Aorta (tissue), 5 donors: ENCODE measurements around the gene RNF5. TPM values are rescaled to one million over a fixed set of nuclear protein-coding genes. Genes with fewer than 3 reads are reported as not detected.

ENCODE experiments used
- ATAC-seq: fragments of 200-7000 bp; cut with Tn5 transposase; one replicate; pipeline ENCODE4 v1.9.1; 2022; ENCODE audit warnings: moderate library complexity; ENCODE audit not compliant: low FRiP score
- DNase-seq, 2 donors: peaks; one replicate each; pipeline ENCODE4 v3.0.0-alpha.2; 2020
- H3K27ac ChIP-seq, 2 donors: one replicate each; pipeline ENCODE4 v1.5.1; 2013; ENCODE audit warnings: low read length in 2 of 2, mild to moderate bottlenecking in 2 of 2, moderate library complexity in 2 of 2, control low read depth in 1 of 2, inconsistent platforms in 1 of 2, low read depth in 1 of 2
- H3K27me3 ChIP-seq, 2 donors: one replicate each; pipeline ENCODE4 v1.6.1; 2013; ENCODE audit warnings: control low read depth in 1 of 2, low read length in 1 of 2, mild to moderate bottlenecking in 1 of 2, moderate library complexity in 1 of 2; ENCODE audit not compliant: insufficient read depth in 2 of 2, control insufficient read depth in 1 of 2
- H3K36me3 ChIP-seq, 2 donors: one replicate each; pipeline ENCODE4 v1.6.1; 2013; ENCODE audit warnings: control low read depth in 1 of 2, low read length in 1 of 2, mild to moderate bottlenecking in 1 of 2; ENCODE audit not compliant: insufficient read depth in 2 of 2, control insufficient read depth in 1 of 2
- H3K4me1 ChIP-seq, 2 donors: one replicate each; pipeline ENCODE4 v1.6.1; 2013; ENCODE audit warnings: low read length in 2 of 2, control low read depth in 1 of 2, mild to moderate bottlenecking in 1 of 2, moderate library complexity in 1 of 2; ENCODE audit not compliant: insufficient read depth in 2 of 2, control insufficient read depth in 1 of 2
- H3K4me3 ChIP-seq, 2 donors: one replicate each; pipeline ENCODE4 v1.5.1; 2013; ENCODE audit warnings: low read length in 2 of 2, control low read depth in 1 of 2, mild to moderate bottlenecking in 1 of 2
- H3K9me3 ChIP-seq: one replicate; pipeline ENCODE4 v1.6.1; 2013; ENCODE audit warnings: mild to moderate bottlenecking, low read length; ENCODE audit not compliant: control insufficient read depth
- WGBS, 2 donors: extraction: QIAGEN DNeasy Blood & Tissue Kit; methylation state at CpG; one replicate each; pipeline ENCODE4 v1.1.7; 2013; 5-methylcytosine and 5-hydroxymethylcytosine counted together
- intact Hi-C, 2 donors: fragments of 100-400 bp; cut with DNase I; formaldehyde crosslinking; loops; one replicate each; pipeline versions ENCODE4 v1.14.2 to v1.15.0; 2022
- long read RNA-seq, 2 donors: library from polyadenylated mRNA; unstranded; transcript quantifications; one replicate each; pipeline ENCODE4 v2.0.0, GENCODE V29; 2020 to 2021
- polyA plus RNA-seq, 2 donors: library from polyadenylated mRNA; stranded (reverse); fragments of 200-250 nt; gene quantifications; one replicate each; pipeline ENCODE4 v1.2.3, GENCODE V29; 2013
- total RNA-seq, 2 donors: library from RNA; stranded (reverse); fragmentation: NEBNext Ultra II Directional; extraction: Animal tissue kit (Norgen Biotek cat#: 25700); gene quantifications; one replicate each; pipeline ENCODE4 v1.2.1, GENCODE V29; 2021
- donor health status: healthy with polysubstance abuse.
- donor health status: Bipolar disorder and iron deficiency.
- donor health status: DM: no; HTN: no; CAD: no.
- donor health status: DM: no; HTN: no; CAD: no.
- donor health status: DM: yes; HTN: yes; CAD: no.

Gene RNF5, protein sequence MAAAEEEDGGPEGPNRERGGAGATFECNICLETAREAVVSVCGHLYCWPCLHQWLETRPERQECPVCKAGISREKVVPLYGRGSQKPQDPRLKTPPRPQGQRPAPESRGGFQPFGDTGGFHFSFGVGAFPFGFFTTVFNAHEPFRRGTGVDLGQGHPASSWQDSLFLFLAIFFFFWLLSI
- total RNA-seq: 10 to 100 TPM; 35.0 to 44.5 TPM
- polyA plus RNA-seq: 100 to 1,000 TPM in 1 of 2 donors, 10 to 100 TPM in 1; 64.1 to 109 TPM
- long read RNA-seq, donor 1, partial matches to known transcripts: 3 of 3 reads
- long read RNA-seq, donor 1, other reads (novel, unspliced or antisense): 0 of 3 reads
- long read RNA-seq, donor 2, partial matches to known transcripts: 1 of 1 reads
- long read RNA-seq, donor 2, other reads (novel, unspliced or antisense): 0 of 1 reads

DNA sequence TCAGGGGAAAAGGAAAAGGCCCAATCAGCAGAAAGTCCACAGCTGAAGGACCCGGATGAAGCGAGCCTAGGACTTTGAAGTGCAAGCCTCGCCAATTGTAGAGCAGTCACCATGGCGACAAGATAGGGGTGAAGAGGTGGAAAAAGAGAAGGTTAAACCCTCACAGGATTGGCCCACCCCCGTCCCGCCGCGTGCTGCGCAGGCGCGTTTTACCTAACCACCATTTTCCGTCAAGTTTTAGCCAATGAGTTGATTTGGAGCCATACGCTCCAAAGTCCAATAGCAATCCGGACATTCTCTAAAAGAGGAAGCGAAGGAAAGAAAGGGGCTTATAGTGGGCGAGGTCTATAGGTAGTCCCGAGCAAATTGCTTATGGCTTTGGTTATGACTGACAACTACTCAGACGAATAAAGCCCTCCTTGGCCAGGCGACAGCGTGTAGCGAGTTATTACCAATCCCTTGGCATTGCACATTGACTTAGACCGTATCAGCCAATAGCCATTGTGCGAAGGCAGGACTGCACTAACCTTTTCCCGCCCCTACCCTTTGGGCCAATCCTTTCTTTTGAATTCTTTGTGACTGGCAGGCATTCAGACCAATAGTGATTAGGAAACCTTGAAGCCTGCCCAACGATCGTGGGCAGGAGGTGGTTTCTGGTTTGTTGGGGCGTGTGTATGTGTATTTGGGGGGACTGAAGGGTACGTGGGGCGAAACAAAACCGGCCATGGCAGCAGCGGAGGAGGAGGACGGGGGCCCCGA, at the start of gene RNF5:
Gene RNF5 (plus strand): TSS at position 618 of the 759 bp plus-strand sequence. CDS start 107 bp downstream, at position 725.
- H3K4me1 ChIP-seq: peaks cover 0 to 2% of the 10 kb centered on the region in 2 donors
- H3K4me3 ChIP-seq: peak within 1 kb of the TSS; percentile 45 to 54
- no peaks in the 10 kb centered on the region for H3K27me3 ChIP-seq
- H3K9me3 ChIP-seq: no peaks in the 10 kb centered on the region
- WGBS, 2 donors: 0% methylated on average over 33 of the region's 33 CpGs
- ATAC-seq (peak; percentile 93), DNase-seq (peak; percentile 95 to 98)
- peak within 1 kb of the TSS; percentile 95 for H3K27ac ChIP-seq
- H3K36me3 ChIP-seq: no peaks in the 10 kb centered on the region
- intact Hi-C loops: loop anchor here in 1 of 2 donors (1.0 to 10.0 kb wide), 6 partner anchors 23 to 636 kb away; partner anchors contain the start of genes DDX39B, DXO, FKBPL and PPT2

DNA sequence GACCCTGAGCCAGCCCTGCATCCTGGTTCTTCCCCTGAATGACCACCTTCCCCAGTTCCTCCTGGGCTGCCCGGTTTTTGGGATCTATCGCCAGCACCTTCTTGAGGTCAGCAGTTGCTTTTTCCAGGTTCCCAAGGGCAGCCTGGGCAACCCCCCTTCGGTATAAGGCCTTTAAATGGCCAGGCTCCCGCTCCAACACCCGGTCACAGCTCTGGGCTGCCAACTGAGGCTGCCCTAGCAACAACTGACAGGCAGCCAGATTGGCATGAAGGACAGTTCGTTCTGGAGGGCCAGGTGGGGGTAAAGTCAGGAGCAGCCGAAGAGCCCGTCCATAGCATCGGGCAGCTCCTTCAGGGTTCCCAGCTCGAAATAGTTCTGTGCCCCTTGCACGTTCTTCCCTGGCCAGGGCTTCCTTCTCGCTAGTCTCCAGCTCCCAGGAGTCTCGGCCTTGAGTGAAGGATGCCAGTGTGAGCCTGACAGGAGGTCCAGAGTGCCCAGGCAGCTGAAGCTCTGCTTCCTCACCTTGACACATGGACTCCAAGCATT, 49.4 kb upstream of the RNF5 start:
- 81 to 87% methylated on average over 13 of the region's 13 CpGs for WGBS, 2 donors
- no peak overlapping the region for H3K4me3 ChIP-seq

DNA sequence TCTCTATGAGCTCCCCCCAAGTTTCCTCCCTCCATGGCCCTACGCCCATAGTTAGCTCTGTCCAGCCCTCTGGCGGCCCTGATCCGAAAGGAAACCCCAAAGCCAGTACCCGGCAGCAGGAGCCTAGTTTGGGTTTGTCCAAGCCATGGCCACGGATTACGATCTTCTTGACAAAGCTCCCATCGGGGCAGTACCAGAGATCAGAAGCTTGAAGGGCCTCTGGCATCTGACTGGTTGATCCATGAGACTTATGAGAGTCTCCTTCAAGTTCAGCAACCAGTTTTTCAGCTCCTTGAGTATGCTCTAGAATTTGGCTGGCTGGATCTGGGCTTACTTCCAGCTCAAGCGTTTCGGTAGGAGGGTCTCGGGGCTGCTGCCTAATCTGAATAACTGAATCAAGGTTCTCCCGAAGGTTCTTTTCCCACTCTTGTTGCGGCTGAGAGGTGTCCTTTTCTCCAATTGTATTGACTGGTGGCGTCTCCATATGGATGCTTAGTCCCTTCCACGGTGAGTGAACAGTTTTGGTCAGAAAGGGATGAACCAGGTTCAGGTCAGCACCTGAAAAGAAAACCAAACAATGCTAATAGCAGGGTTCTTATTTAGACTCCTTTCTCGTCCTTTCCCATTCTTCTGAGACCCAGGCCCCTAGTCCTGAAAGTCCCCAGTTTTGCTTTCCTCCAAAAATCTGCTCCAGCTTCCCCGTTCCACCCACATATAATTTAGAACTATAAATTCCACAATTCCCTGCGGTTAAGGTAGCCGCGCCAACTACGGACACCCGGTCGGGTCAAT, 48.7 kb upstream of the RNF5 start:
- Histone ChIP-seq H3K27ac (peak overlapping the region; percentile 5 to 92), H3K4me1 (peaks cover 0 to 2% of the 10 kb centered on the region in 2 donors), H3K27me3 (no peaks in the 10 kb centered on the region), H3K36me3 (no peaks in the 10 kb centered on the region), H3K4me3 (peak overlapping the region; percentile 48 to 81), H3K9me3 (no peaks in the 10 kb centered on the region)
- 24 to 28% methylated on average over 22 of the region's 22 CpGs for WGBS, 2 donors
- ATAC-seq (peak; percentile 82), DNase-seq (no peak)
- intact Hi-C loops: loop anchor here in 1 of 2 donors (1.0 kb wide), 2 partner anchors 25 to 49 kb away; partner anchors contain the start of genes PPT2 and RNF5

More for the DNA sequence above, 49.4 kb upstream of the RNF5 start:
- Histone ChIP-seq H3K4me1 (peaks cover 0 to 2% of the 10 kb centered on the region in 2 donors), H3K27ac (peak overlapping the region in 1 of 2 donors; percentile 34), H3K9me3 (no peaks in the 10 kb centered on the region), H3K27me3 (no peaks in the 10 kb centered on the region), H3K36me3 (peaks cover 0 to 1% of the 10 kb centered on the region in 2 donors)
- no peak for DNase-seq
- ATAC-seq: no peak
- intact Hi-C loops: no loop called here

DNA sequence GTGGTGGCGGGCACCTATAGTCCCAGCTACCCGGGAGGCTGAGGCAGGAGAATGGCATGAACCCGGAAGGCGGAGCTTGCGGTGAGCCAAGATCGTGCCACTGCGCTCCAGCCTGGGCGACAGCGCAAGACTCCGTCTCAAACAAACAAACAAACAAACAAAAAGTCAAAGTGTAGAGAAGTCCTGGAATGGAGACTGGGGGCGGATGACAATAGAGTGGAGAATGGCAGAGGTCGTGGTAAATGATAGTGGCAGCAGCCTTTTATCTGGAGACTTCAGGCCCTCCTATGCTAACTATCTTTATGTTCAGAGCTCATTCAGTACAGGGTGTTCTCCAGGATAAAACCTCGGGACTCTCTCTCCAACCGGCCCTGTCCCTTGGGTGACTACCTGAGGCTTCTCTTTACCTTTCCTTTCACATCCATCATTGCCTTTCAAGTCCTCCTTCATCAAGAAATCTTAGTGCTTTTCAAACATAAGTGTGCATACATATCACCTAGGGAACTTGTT, 46.7 kb upstream of the RNF5 start:
- intact Hi-C loops: no loop called here
- H3K27ac ChIP-seq: no peak overlapping the region
- ATAC-seq (no peak), DNase-seq (peak in 1 of 2 donors; percentile 21)
- H3K4me3 ChIP-seq: no peak overlapping the region
- peaks cover 0 to 2% of the 10 kb centered on the region in 2 donors for H3K4me1 ChIP-seq
- no peaks in the 10 kb centered on the region for H3K36me3 ChIP-seq
- WGBS, 2 donors: 87 to 90% methylated on average over 14 of the region's 14 CpGs
- no peaks in the 10 kb centered on the region for H3K9me3 ChIP-seq
- no peaks in the 10 kb centered on the region for H3K27me3 ChIP-seq

DNA sequence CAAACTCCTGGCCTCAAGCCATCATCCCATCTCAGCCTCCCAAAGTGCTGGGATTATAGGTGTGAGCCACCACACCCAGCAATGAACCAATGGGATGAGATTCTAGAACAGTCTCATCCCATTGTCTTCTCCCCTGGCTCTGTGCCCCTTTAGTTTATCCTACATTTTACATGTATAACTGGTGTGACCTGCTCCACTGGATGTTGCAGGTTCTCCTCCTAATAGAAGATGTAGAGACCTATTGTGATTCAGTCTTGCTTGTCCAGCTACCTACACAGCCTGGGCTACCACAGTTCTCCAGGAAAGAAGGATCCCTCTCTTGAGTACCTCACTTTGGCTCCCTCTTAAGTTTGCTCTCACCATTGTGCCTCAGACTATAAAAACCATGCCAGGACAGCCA, 46.1 kb upstream of the RNF5 start:
- Histone ChIP-seq H3K27me3 (no peaks in the 10 kb centered on the region), H3K4me3 (no peak overlapping the region), H3K4me1 (peaks cover 0 to 2% of the 10 kb centered on the region in 2 donors), H3K36me3 (no peaks in the 10 kb centered on the region), H3K27ac (no peak overlapping the region), H3K9me3 (no peaks in the 10 kb centered on the region)
- intact Hi-C loops: no loop called here
- no peak for ATAC-seq
- DNase-seq: peak in 1 of 2 donors; percentile 5

DNA sequence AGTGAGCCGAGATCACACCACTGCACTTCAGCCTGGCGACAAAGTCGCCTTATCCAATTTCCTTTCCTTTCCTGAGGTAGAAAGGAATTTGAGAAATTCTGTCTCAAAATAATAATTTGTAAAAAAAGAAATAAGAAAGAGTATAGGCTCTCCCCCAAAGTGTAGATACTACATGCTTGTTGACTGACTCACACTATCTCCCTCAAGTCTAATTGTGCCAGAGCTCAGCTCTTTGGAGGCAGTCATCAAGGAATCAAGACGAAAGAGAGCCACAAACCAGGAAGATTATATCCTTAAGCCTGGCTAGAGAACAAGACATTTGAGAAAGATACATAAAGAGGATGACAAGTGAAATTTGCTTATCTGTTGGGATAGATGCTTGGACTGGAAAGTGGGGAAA, 44.4 kb upstream of the RNF5 start:
- DNase-seq (no peak), ATAC-seq (no peak)
- no peak overlapping the region for H3K4me3 ChIP-seq
- no peaks in the 10 kb centered on the region for H3K4me1 ChIP-seq
- no peaks in the 10 kb centered on the region for H3K27me3 ChIP-seq
- WGBS, 2 donors: 45 to 49% methylated on average over 4 of the region's 4 CpGs
- no peak overlapping the region for H3K27ac ChIP-seq
- no peaks in the 10 kb centered on the region for H3K9me3 ChIP-seq
- H3K36me3 ChIP-seq: no peaks in the 10 kb centered on the region
- intact Hi-C loops: no loop called here

DNA sequence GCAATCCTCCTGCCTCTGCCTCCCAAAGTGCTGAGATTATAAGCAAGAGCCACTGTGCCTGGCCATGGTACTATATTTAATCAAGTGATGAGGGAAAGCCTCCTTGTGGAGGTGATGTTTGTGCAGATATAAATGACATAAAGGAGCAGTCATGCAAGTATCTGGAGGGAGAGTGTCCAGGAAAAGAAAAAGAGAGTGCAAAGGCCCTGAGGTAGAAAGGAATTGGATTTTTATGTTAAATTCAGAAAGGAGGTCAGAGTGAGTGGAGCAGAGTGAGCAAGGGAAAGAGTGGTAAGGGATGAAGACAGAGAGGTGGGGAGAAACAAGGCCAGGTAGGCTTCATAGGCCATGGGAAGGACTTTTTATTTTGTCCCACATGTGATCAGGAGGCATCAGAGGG, 40.8 kb upstream of the RNF5 start:
- Histone ChIP-seq H3K9me3 (no peaks in the 10 kb centered on the region), H3K27ac (no peak overlapping the region), H3K27me3 (no peaks in the 10 kb centered on the region), H3K4me3 (no peak overlapping the region), H3K4me1 (no peaks in the 10 kb centered on the region), H3K36me3 (no peaks in the 10 kb centered on the region)
- DNase-seq: no peak
- ATAC-seq: no peak
- intact Hi-C loops: no loop called here

DNA sequence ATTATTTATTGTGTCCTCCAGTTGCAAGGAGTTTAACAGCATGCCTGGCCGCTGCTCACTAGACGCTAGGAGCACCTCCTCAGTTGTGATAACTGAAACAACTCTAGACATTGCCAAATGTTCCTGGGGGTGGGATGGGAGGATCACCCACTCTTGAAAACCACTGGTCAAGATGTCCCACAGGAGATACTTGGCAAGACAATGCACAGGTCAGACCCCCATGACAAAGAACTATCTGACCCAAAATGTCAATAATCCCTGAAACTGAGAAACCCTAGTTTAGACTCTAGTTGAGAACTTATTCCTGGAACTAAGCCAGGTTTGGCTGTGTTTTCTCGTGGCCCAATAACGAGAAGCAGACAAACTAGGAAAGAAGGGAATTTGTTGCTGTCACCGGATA, 38.6 kb upstream of the RNF5 start:
- H3K27me3 ChIP-seq: no peaks in the 10 kb centered on the region
- no peaks in the 10 kb centered on the region for H3K9me3 ChIP-seq
- H3K4me1 ChIP-seq: no peaks in the 10 kb centered on the region
- intact Hi-C loops: no loop called here
- ATAC-seq (no peak), DNase-seq (no peak)
- no peak overlapping the region for H3K27ac ChIP-seq
- H3K4me3 ChIP-seq: no peak overlapping the region
- WGBS, 2 donors: 46 to 47% methylated on average over 5 of the region's 5 CpGs
- H3K36me3 ChIP-seq: no peaks in the 10 kb centered on the region
